ENCODE data around the gene SSBP1. TPM values are rescaled to one million over a fixed set of nuclear protein-coding genes. Genes with fewer than 3 reads are reported as not detected.
A peak's percentile ranks its signal among the peaks of the same experiment; 100 is the strongest.
"Not testable (repeated sequence)": the region's sequence is repeated elsewhere in the genome, so short reads cannot be mapped to it uniquely, and the experiment has no call there.

The SSBP1 gene
- total RNA-seq, 6 experiments from 2014 or later: 38.6 to 115 (median 48.8) TPM

DNA sequence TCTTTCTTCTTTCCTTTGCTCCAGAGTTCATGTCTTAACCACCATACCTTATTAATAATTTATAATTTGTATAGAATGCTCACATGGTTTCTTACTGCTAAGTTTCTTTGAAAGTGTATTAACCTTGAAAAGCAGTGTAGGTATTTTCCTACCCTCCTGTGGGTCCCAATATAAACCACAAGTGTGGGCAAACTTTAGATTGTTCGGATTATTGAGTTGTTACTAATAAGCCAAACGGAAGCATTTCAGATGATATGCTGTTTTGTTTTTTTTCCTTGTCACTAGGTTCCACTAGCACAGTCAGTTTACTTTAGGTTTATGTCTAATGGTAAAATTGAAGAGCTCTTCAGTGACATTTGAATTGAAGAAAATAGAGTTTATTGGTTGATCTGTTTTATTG, 10.2 kb downstream of the SSBP1 start:
- intact Hi-C loops (cut with DNase I): no loop called here
- ATAC-seq: no peak
- Histone ChIP-seq H3K36me3 (peaks cover 11 to 93% (median 38%) of the 10 kb centered on the region in 4 donors), H3K27ac (no peak overlapping the region), H3K9me3 (peaks cover 0 to 17% (median 5%) of the 10 kb centered on the region in 4 donors), H3K4me3 (no peak overlapping the region), H3K4me1 (no peaks in the 10 kb centered on the region), H3K27me3 (no peaks in the 10 kb centered on the region)
- no peak for DNase-seq
- TF ChIP-seq, protein P1, sequence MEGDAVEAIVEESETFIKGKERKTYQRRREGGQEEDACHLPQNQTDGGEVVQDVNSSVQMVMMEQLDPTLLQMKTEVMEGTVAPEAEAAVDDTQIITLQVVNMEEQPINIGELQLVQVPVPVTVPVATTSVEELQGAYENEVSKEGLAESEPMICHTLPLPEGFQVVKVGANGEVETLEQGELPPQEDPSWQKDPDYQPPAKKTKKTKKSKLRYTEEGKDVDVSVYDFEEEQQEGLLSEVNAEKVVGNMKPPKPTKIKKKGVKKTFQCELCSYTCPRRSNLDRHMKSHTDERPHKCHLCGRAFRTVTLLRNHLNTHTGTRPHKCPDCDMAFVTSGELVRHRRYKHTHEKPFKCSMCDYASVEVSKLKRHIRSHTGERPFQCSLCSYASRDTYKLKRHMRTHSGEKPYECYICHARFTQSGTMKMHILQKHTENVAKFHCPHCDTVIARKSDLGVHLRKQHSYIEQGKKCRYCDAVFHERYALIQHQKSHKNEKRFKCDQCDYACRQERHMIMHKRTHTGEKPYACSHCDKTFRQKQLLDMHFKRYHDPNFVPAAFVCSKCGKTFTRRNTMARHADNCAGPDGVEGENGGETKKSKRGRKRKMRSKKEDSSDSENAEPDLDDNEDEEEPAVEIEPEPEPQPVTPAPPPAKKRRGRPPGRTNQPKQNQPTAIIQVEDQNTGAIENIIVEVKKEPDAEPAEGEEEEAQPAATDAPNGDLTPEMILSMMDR (IDR thresholded peaks at IDR 0.05): no peak
- TF ChIP-seq POLR2A (IDR thresholded peaks at IDR 0.05): no peak
- WGBS (ENCODE audit: insufficient coverage, low coverage, low lambda C conversion rate, missing lambda C conversion rate): 100% methylated on average over 2 of the region's 2 CpGs

DNA sequence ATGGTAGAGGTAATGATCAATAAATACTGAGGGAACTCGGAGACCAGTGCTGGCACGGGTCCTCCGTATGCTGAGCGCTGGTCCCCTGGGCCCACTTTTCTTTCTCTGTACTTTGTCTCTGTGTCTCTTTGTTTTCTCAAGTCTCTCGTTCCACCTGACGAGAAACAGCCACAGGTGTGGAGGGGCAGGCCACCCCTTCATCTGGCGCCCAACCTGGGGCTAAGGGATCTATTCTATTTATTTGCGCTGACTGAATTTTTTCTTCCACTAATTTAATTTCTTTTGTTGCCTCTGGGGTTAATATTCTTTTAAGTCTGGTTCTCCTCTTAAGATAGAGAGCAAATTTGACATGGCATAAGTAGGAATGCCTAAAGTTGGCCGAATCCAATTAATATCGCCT, 13.7 kb downstream of the SSBP1 start:
- WGBS (ENCODE audit: insufficient coverage, low coverage, low lambda C conversion rate, missing lambda C conversion rate): 89% methylated on average over 10 of the region's 10 CpGs
- H3K27ac ChIP-seq; DNase-seq; H3K27me3 ChIP-seq; H3K4me1 ChIP-seq; ATAC-seq; intact Hi-C loops (cut with DNase I); H3K4me3 ChIP-seq: not testable (repeated sequence)
- Histone ChIP-seq H3K9me3 (peaks cover 0 to 17% (median 5%) of the 10 kb centered on the region in 4 donors), H3K36me3 (peaks cover 11 to 58% (median 28%) of the 10 kb centered on the region in 4 donors)

DNA sequence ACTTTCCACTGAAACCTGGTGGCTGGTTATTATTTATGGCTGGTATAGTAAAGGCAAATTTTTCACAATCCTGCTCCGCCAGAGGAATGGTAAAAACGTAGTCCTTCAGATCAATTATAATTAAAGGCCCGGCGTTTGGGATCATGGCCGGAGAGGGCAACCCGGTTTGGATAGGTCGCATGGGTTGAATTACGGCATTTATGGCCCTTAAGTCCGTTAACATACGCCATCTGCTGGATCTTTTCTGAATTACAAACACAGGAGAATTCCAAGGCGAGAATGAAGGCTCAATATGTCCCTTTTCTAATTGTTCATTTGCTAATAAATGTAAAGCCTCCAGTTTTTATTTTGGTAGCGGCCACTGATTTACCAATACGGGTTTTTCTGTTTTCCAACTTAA, 14.5 kb downstream of the SSBP1 start:
- TF ChIP-seq, protein P1 (IDR thresholded peaks at IDR 0.05): peak in 2 of 4 donors; percentile 8 to 12
- no peak for TF ChIP-seq POLR2A (IDR thresholded peaks at IDR 0.05)
- Histone ChIP-seq H3K4me1 (no peaks in the 10 kb centered on the region), H3K9me3 (peaks cover 0 to 17% (median 5%) of the 10 kb centered on the region in 4 donors), H3K4me3 (no peak overlapping the region), H3K27me3 (no peaks in the 10 kb centered on the region), H3K27ac (no peak overlapping the region), H3K36me3 (peaks cover 11 to 51% (median 31%) of the 10 kb centered on the region in 4 donors)
- intact Hi-C loops (cut with DNase I): no loop called here
- 94% methylated on average over 13 of the region's 13 CpGs for WGBS (ENCODE audit: insufficient coverage, low coverage, low lambda C conversion rate, missing lambda C conversion rate)
- no peak for ATAC-seq
- DNase-seq: no peak

DNA sequence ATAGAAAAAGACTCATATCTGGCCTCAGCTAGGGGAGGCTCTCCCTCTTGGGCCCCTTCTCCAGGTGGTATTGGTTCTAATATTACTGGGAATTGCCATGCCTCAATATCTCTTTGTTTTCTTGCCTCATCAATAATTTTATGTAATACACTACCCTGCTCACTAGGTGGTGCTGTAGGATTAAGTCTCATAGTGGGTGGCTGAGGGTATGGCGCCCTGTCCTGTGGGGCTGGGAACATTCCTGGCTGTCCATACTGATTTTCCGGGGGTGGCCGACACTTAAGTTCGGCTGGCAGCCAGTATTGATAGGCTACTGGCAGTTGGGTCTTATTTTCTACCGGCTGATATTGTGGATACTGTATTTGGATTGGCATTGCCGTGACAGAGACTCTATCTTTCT, 16.8 kb downstream of the SSBP1 start:
- 86% methylated on average over 5 of the region's 6 CpGs for WGBS (ENCODE audit: insufficient coverage, low coverage, low lambda C conversion rate, missing lambda C conversion rate)
- TF ChIP-seq POLR2A (IDR thresholded peaks at IDR 0.05): no peak
- TF ChIP-seq, protein P1 (IDR thresholded peaks at IDR 0.05): peak; percentile 31 to 42 (median 34)
- no peak overlapping the region for H3K4me3 ChIP-seq
- ATAC-seq (no peak), DNase-seq (no peak)
- intact Hi-C loops (cut with DNase I): no loop called here
- H3K27ac ChIP-seq: no peak overlapping the region
- H3K27me3 ChIP-seq: no peaks in the 10 kb centered on the region
- H3K9me3 ChIP-seq: peaks cover 0 to 17% (median 5%) of the 10 kb centered on the region in 4 donors
- H3K36me3 ChIP-seq: peaks cover 11 to 39% (median 30%) of the 10 kb centered on the region in 4 donors
- no peaks in the 10 kb centered on the region for H3K4me1 ChIP-seq

DNA sequence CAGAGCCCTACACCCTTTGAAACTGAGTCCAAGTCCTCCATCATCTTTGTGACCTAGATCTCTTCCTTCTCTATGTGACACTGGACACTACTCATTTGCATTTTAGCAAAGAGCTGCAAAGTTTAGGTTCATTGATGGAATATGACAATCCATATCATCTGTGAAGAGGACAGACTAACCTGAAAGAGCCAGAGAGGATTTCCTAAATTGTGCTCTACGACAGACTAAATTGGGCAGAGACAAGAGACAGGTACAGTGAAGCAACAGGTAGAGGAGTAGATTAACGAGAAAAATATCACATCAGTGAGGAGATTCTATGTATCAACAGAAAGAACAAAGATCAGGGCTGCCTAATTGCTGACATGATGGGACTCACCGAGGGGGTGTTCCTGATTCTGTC, 25.6 kb downstream of the SSBP1 start, which contains the start of gene TAS2R3:
Gene TAS2R3, plus strand, starts transcription at position 301 of the 400 bp plus-strand sequence. Its CDS starts 62 bp downstream, at position 363.
- ATAC-seq: no peak
- no peaks in the 10 kb centered on the region for H3K9me3 ChIP-seq
- H3K36me3 ChIP-seq: peaks cover 0 to 23% (median under 1%) of the 10 kb centered on the region in 4 donors

DNA sequence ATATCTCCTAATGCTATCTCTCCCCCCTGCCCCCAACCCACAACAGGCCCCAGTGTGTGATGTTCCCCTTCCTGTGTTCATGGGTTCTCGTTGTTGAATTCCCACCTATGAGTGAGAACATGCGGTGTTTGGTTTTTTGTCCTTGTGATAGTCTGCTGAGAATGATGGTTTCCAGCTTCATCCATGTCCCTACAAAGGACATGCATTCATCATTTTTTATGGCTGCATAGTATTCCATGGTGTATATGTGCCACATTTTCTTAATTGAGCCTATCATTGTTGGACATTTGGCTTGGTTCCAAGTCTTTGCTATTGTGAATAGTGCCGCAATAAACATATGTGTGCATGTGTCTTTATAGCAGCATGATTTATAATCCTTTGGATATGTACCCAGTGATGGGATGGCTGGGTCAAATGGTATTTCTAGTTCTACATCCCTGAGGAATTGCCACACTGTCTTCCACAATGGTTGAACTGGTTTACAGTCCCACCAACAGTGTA, 32.0 kb downstream of the SSBP1 start:
- H3K36me3 ChIP-seq; ATAC-seq; intact Hi-C loops (cut with DNase I); H3K27ac ChIP-seq; H3K27me3 ChIP-seq; H3K9me3 ChIP-seq; DNase-seq; H3K4me1 ChIP-seq; H3K4me3 ChIP-seq: not testable (repeated sequence)
- WGBS (ENCODE audit: insufficient coverage, low coverage, low lambda C conversion rate, missing lambda C conversion rate): 75% methylated on average over 3 of the region's 3 CpGs

More for the DNA sequence above, 25.6 kb downstream of the SSBP1 start, which contains the start of gene TAS2R3:
- 90% methylated on average over 3 of the region's 3 CpGs for WGBS (ENCODE audit: insufficient coverage, low coverage, low lambda C conversion rate, missing lambda C conversion rate)
- TF ChIP-seq, protein P1 (IDR thresholded peaks at IDR 0.05): no peak
- TF ChIP-seq POLR2A (IDR thresholded peaks at IDR 0.05): no peak
- H3K27ac ChIP-seq: no peak within 1 kb of the TSS
- no peaks in the 10 kb centered on the region for H3K27me3 ChIP-seq
- H3K4me3 ChIP-seq: no peak within 1 kb of the TSS
- no peaks in the 10 kb centered on the region for H3K4me1 ChIP-seq
- intact Hi-C loops (cut with DNase I): no loop called here
- no peak for DNase-seq
